ENCODE results near the gene P3R3URF.

The P3R3URF gene

DNA sequence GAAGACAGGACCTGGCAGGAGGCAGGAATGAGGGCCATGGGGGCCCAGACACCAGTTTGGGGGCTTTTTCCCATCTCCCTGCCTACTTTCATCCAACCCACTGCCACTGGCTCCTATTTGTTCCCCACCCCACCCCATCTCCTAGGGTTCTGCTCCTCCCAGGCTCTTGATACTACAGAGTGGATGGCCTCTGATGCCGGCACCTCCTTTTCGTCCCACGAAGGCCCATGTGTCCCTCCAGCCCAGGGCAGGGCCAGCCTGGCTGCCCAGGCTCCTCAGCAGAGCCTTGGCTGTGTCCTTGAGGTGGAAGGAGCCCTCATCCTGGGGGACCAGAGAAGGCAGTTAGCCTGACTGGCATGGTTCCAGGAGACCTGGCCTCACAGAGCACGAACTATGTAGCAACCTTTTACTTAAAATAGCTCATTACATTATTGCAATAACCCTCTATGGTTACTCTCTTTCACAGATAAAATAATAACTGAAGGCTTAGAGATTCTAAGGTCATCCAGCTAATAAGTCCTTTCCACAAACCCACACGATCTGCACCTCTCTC, 18.4 kb upstream of the P3R3URF start:
- Histone ChIP-seq H3K14ac (ENCODE audit: low read length) (no peak overlapping the region), H3K4me1 (ENCODE audit: control insufficient read depth in 2 of 2, insufficient read depth in 1 of 2, low read depth in 1 of 2, low read length in 2 of 2) (peaks cover 8 to 10% of the 10 kb centered on the region in 2 donors), H3K4me3 (ENCODE audit: low read length in 2 of 2) (no peak overlapping the region), H3K23ac (ENCODE audit: low read depth, low read length, poor library complexity) (no peak overlapping the region), H2AFZ (ENCODE audit: low read length) (no peak overlapping the region), H4K91ac (ENCODE audit: low read depth, low read length, poor library complexity) (no peak overlapping the region), H2BK12ac (ENCODE audit: low read length) (no peak overlapping the region), H3K9ac (ENCODE audit: low read depth, low read length, poor library complexity) (peak overlapping the region; percentile 68), H3K4ac (ENCODE audit: low read length) (no peak overlapping the region), H2AK5ac (ENCODE audit: low read depth, low read length) (no peak overlapping the region), H2BK15ac (ENCODE audit: low read length) (no peak overlapping the region), H3K18ac (ENCODE audit: low read length) (no peak overlapping the region), H3K79me1 (ENCODE audit: low read depth, low read length) (peaks cover 7% of the 10 kb centered on the region), H3K27me3 (ENCODE audit: control insufficient read depth in 3 of 3, insufficient read depth in 3 of 3, low read depth in 1 of 3, low read length in 3 of 3) (no peaks in the 10 kb centered on the region), H3K4me2 (ENCODE audit: insufficient read depth, low read length, poor library complexity, severe bottlenecking) (no peak overlapping the region), H2BK120ac (ENCODE audit: low read depth, low read length) (no peak overlapping the region), H2BK5ac (ENCODE audit: low read length) (no peak overlapping the region), H3K27ac (replicated peaks; ENCODE audit: low read length) (no peak overlapping the region), H3K9me3 (replicated peaks in 1 of 2; ENCODE audit: control insufficient read depth in 2 of 2, insufficient read depth in 1 of 2, low read depth in 1 of 2, low read length in 2 of 2) (no peaks in the 10 kb centered on the region), H3K36me3 (replicated peaks in 1 of 2; ENCODE audit: control insufficient read depth in 2 of 2, insufficient read depth in 2 of 2, low read length in 2 of 2) (peaks cover 40 to 70% of the 10 kb centered on the region in 2 donors), H4K8ac (ENCODE audit: low read depth, low read length) (no peak overlapping the region)
- DNase-seq (ENCODE audit: low spot score): no peak
- no CpG with 5 or more reads among the region's 5 CpGs for WGBS, 2 donors (ENCODE audit: extremely low coverage in 2 of 2, insufficient read length in 2 of 2, insufficient replicate concordance in 1 of 2)

DNA sequence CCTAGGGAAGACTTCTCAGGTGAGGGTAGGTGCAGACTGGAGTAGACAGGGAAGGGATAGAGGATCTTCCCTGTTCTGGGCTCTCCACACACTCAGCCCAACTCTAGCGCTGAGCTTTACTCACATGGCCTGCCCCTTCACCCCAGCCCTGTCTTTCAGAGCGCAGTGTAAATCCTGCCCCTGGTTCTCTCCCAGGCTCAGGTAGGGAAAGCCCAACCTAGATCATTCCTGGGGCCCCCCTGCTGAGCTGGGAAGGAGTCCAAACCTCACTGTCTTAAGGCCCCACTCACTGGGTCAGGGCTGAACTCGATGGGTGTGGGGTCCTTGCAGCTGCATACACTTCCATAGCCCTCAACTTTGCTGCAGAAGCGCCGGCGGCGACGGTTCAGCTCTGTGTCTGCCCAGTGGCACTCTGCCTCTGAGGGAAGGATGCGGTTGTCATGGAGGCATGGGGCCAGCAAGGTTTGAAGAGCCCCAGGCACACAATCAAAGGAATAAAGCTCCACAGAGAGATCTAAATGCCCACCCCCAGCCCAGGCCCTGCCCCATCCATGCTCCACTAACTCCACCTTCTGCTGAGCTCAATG, 17.8 kb upstream of the P3R3URF start:
- no peak overlapping the region for H3K23ac ChIP-seq (ENCODE audit: low read depth, low read length, poor library complexity)
- WGBS, 2 donors (ENCODE audit: extremely low coverage in 2 of 2, insufficient read length in 2 of 2, insufficient replicate concordance in 1 of 2): no CpG with 5 or more reads among the region's 9 CpGs
- no peaks in the 10 kb centered on the region for H3K27me3 ChIP-seq (ENCODE audit: control insufficient read depth in 3 of 3, insufficient read depth in 3 of 3, low read depth in 1 of 3, low read length in 3 of 3)
- no peak overlapping the region for H3K4me3 ChIP-seq (ENCODE audit: low read length in 2 of 2)
- H3K27ac ChIP-seq (replicated peaks; ENCODE audit: low read length): no peak overlapping the region
- H2BK5ac ChIP-seq (ENCODE audit: low read length): no peak overlapping the region
- no peak overlapping the region for H4K91ac ChIP-seq (ENCODE audit: low read depth, low read length, poor library complexity)
- no peak overlapping the region for H3K18ac ChIP-seq (ENCODE audit: low read length)
- H2BK15ac ChIP-seq (ENCODE audit: low read length): no peak overlapping the region
- no peak overlapping the region for H2BK120ac ChIP-seq (ENCODE audit: low read depth, low read length)
- peaks cover 45 to 76% of the 10 kb centered on the region in 2 donors for H3K36me3 ChIP-seq (replicated peaks in 1 of 2; ENCODE audit: control insufficient read depth in 2 of 2, insufficient read depth in 2 of 2, low read length in 2 of 2)
- H2AK5ac ChIP-seq (ENCODE audit: low read depth, low read length): no peak overlapping the region
- H3K9ac ChIP-seq (ENCODE audit: low read depth, low read length, poor library complexity): no peak overlapping the region
- H2AFZ ChIP-seq (ENCODE audit: low read length): no peak overlapping the region
- H3K9me3 ChIP-seq (replicated peaks in 1 of 2; ENCODE audit: control insufficient read depth in 2 of 2, insufficient read depth in 1 of 2, low read depth in 1 of 2, low read length in 2 of 2): no peaks in the 10 kb centered on the region
- no peak for DNase-seq (ENCODE audit: low spot score)
- no peak overlapping the region for H4K8ac ChIP-seq (ENCODE audit: low read depth, low read length)
- H3K4me1 ChIP-seq (ENCODE audit: control insufficient read depth in 2 of 2, insufficient read depth in 1 of 2, low read depth in 1 of 2, low read length in 2 of 2): peaks cover 8 to 10% of the 10 kb centered on the region in 2 donors
- no peak overlapping the region for H2BK12ac ChIP-seq (ENCODE audit: low read length)
- no peak overlapping the region for H3K14ac ChIP-seq (ENCODE audit: low read length)
- H3K4me2 ChIP-seq (ENCODE audit: insufficient read depth, low read length, poor library complexity, severe bottlenecking): no peak overlapping the region
- H3K79me1 ChIP-seq (ENCODE audit: low read depth, low read length): peaks cover 7% of the 10 kb centered on the region
- no peak overlapping the region for H3K4ac ChIP-seq (ENCODE audit: low read length)

DNA sequence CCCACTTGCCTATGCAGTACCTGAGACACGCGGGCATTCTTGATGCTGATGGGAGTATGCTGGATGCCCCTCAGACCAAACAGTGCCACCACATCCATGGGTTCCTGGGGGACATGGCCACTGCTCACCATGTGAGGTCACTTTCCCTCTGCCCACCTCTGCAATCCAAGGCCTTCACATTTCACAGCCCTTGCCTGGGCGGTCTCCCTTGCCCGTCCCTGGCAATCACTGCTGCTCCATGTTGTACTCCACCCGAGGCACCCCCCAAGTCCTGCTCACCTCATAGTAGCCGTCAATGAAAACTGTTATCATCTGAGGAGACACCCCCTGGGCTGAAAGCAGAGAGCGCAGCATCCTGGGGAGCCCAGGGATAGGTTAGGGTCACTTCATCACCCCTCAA, 17.0 kb upstream of the P3R3URF start:
- no peak overlapping the region for H2BK12ac ChIP-seq (ENCODE audit: low read length)
- no peak overlapping the region for H3K4me3 ChIP-seq (ENCODE audit: low read length in 2 of 2)
- peaks cover 7% of the 10 kb centered on the region for H3K79me1 ChIP-seq (ENCODE audit: low read depth, low read length)
- no peak overlapping the region for H3K14ac ChIP-seq (ENCODE audit: low read length)
- H2BK120ac ChIP-seq (ENCODE audit: low read depth, low read length): no peak overlapping the region
- H2AK5ac ChIP-seq (ENCODE audit: low read depth, low read length): no peak overlapping the region
- H4K8ac ChIP-seq (ENCODE audit: low read depth, low read length): no peak overlapping the region
- H3K23ac ChIP-seq (ENCODE audit: low read depth, low read length, poor library complexity): peak overlapping the region; percentile 60
- H2AFZ ChIP-seq (ENCODE audit: low read length): no peak overlapping the region
- peaks cover 6 to 7% of the 10 kb centered on the region in 2 donors for H3K4me1 ChIP-seq (ENCODE audit: control insufficient read depth in 2 of 2, insufficient read depth in 1 of 2, low read depth in 1 of 2, low read length in 2 of 2)
- H3K36me3 ChIP-seq (replicated peaks in 1 of 2; ENCODE audit: control insufficient read depth in 2 of 2, insufficient read depth in 2 of 2, low read length in 2 of 2): peaks cover 45 to 84% of the 10 kb centered on the region in 2 donors
- DNase-seq (ENCODE audit: low spot score): no peak
- no peak overlapping the region for H3K18ac ChIP-seq (ENCODE audit: low read length)
- H3K4me2 ChIP-seq (ENCODE audit: insufficient read depth, low read length, poor library complexity, severe bottlenecking): no peak overlapping the region
- no peak overlapping the region for H4K91ac ChIP-seq (ENCODE audit: low read depth, low read length, poor library complexity)
- H2BK5ac ChIP-seq (ENCODE audit: low read length): no peak overlapping the region
- WGBS, 2 donors (ENCODE audit: extremely low coverage in 2 of 2, insufficient read length in 2 of 2, insufficient replicate concordance in 1 of 2): no CpG with 5 or more reads among the region's 7 CpGs
- no peak overlapping the region for H3K9ac ChIP-seq (ENCODE audit: low read depth, low read length, poor library complexity)
- no peaks in the 10 kb centered on the region for H3K27me3 ChIP-seq (ENCODE audit: control insufficient read depth in 3 of 3, insufficient read depth in 3 of 3, low read depth in 1 of 3, low read length in 3 of 3)
- H3K4ac ChIP-seq (ENCODE audit: low read length): no peak overlapping the region
- H2BK15ac ChIP-seq (ENCODE audit: low read length): no peak overlapping the region
- no peak overlapping the region for H3K27ac ChIP-seq (replicated peaks; ENCODE audit: low read length)
- H3K9me3 ChIP-seq (replicated peaks in 1 of 2; ENCODE audit: control insufficient read depth in 2 of 2, insufficient read depth in 1 of 2, low read depth in 1 of 2, low read length in 2 of 2): no peaks in the 10 kb centered on the region

DNA sequence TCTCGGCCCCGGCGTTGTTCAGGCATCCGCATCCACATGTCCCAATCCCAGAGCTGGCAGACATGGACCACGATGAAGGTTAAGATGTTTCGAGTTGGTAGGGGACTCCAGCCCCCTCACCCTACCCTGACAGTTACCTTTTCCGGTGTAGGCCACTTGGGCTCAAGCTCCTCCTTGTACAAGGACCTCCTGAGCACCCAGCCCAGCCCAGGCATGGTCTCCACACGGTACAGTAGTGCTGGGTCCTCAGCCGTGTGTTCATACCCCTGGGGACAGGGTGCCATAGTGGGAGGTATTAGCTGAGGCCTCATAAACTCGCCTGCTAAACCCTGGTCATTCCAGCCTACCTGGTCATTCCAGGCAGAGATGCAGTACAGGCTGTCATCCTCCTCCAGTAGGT, 15.9 kb upstream of the P3R3URF start:
- Histone ChIP-seq H3K4me3 (ENCODE audit: low read length in 2 of 2) (peak overlapping the region in 1 of 2 donors; percentile 51), H3K9me3 (replicated peaks in 1 of 2; ENCODE audit: control insufficient read depth in 2 of 2, insufficient read depth in 1 of 2, low read depth in 1 of 2, low read length in 2 of 2) (no peaks in the 10 kb centered on the region), H3K14ac (ENCODE audit: low read length) (no peak overlapping the region), H3K27ac (replicated peaks; ENCODE audit: low read length) (no peak overlapping the region), H2BK120ac (ENCODE audit: low read depth, low read length) (no peak overlapping the region), H4K91ac (ENCODE audit: low read depth, low read length, poor library complexity) (no peak overlapping the region), H2BK12ac (ENCODE audit: low read length) (no peak overlapping the region), H3K4me2 (ENCODE audit: insufficient read depth, low read length, poor library complexity, severe bottlenecking) (no peak overlapping the region), H3K9ac (ENCODE audit: low read depth, low read length, poor library complexity) (no peak overlapping the region), H4K8ac (ENCODE audit: low read depth, low read length) (no peak overlapping the region), H3K23ac (ENCODE audit: low read depth, low read length, poor library complexity) (peak overlapping the region; percentile 73), H3K18ac (ENCODE audit: low read length) (peak overlapping the region; percentile 13), H2BK15ac (ENCODE audit: low read length) (no peak overlapping the region), H3K4ac (ENCODE audit: low read length) (no peak overlapping the region), H3K27me3 (ENCODE audit: control insufficient read depth in 3 of 3, insufficient read depth in 3 of 3, low read depth in 1 of 3, low read length in 3 of 3) (no peaks in the 10 kb centered on the region), H3K79me1 (ENCODE audit: low read depth, low read length) (peaks cover 5% of the 10 kb centered on the region), H3K36me3 (replicated peaks in 1 of 2; ENCODE audit: control insufficient read depth in 2 of 2, insufficient read depth in 2 of 2, low read length in 2 of 2) (peaks cover 47 to 94% of the 10 kb centered on the region in 2 donors), H3K4me1 (ENCODE audit: control insufficient read depth in 2 of 2, insufficient read depth in 1 of 2, low read depth in 1 of 2, low read length in 2 of 2) (no peaks in the 10 kb centered on the region), H2AFZ (ENCODE audit: low read length) (no peak overlapping the region), H2AK5ac (ENCODE audit: low read depth, low read length) (no peak overlapping the region), H2BK5ac (ENCODE audit: low read length) (peak overlapping the region; percentile 77)
- WGBS, 2 donors (ENCODE audit: extremely low coverage in 2 of 2, insufficient read length in 2 of 2, insufficient replicate concordance in 1 of 2): no CpG with 5 or more reads among the region's 10 CpGs
- DNase-seq (ENCODE audit: low spot score): no peak

All from neuronal stem cell (in vitro differentiated cells).